IPS DF 4.7 (cell line): ENCODE results near the gene NEMP1.
"Not testable (repeated sequence)": the region's sequence is repeated elsewhere in the genome, so short reads cannot be mapped to it uniquely, and the experiment has no call there.

Experiments used
- DNase-seq: peaks from one replicate; pipeline ENCODE4 v3.0.0-alpha.2; 2013; ENCODE audit warnings: low spot score; ENCODE audit errors: extremely low read depth

NEMP1 gene

DNA sequence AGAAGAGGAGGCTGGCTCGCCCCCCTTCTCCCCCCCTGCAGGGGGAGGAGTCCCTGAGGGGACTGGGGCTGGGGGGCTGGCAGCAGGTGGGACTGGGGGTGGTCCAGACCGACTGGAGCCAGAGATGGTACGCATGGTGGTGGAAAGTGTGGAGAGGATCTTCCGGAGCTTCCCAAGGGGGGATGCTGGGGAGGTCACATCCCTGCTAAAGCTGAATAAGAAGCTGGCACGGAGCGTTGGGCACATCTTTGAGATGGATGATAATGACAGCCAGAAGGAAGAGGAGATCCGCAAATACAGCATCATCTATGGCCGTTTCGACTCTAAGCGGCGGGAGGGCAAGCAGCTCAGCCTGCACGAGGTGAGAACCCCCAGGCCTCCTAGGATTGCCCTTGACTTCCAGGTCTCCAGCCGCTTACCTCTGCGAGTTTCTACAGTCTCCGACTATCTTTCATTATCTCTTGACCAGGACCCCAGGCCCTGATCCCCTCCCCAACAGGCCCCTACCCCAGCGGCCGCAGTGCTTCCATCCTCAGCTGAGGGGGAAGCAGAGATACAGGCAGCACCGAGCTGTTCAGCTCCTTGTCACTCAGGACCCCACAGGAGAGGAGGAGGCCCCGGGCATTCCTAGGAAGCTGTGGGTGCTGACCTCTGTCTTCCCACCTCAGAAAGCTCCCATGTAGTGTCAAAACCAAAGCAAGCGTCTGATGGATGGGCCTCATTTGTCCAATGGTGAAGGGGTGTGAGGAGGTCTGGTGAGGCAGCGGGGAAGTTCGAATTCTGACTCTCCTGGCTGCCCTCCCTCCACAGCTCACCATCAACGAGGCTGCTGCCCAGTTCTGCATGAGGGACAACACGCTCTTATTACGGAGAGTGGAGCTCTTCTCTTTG, 13.3 kb upstream of the NEMP1 start:
- no peak for DNase-seq

DNA sequence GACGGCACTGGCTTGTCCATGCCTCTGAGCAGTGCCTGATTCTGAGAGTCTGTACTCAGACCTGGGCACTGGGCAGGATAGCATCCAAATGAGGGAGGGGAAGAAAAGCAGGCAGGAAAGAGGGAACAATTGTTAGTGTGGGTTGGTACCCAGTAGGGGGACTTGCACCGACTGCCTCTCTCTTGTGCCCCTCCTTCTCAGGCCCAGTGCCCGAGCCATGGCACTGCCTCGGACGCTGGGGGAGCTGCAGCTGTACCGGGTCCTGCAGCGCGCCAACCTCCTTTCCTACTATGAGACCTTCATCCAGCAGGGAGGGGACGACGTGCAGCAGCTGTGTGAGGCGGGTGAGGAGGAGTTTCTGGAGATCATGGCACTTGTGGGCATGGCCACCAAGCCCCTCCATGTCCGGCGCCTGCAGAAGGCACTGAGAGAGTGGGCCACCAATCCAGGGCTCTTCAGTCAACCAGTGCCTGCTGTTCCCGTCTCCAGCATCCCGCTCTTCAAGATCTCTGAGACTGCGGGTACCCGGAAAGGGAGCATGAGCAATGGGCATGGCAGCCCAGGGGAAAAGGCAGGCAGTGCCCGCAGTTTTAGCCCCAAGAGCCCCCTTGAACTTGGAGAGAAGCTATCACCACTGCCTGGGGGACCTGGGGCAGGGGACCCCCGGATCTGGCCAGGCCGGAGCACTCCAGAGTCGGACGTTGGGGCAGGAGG, 12.5 kb upstream of the NEMP1 start:
- DNase-seq: no peak

DNA sequence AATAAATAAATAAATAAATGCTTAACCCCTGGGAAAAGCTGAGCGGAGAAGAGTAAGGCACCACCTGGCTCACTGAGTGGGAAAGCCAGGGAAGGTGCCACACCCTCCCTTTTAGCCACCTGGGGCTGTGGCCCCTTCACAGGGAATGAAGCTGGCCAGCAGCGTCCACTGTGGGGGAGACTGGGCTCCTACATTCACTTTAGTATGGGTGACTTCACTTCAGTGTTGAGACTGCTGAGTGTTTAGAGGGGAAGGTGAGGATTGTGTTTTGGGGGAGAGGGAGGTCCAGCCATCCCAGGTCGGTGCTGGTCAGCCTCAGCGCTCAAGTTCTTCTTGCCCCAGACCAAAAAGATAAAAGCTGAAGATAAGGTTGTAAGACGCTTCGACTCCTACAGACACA, 11.9 kb upstream of the NEMP1 start:
- no peak for DNase-seq

DNA sequence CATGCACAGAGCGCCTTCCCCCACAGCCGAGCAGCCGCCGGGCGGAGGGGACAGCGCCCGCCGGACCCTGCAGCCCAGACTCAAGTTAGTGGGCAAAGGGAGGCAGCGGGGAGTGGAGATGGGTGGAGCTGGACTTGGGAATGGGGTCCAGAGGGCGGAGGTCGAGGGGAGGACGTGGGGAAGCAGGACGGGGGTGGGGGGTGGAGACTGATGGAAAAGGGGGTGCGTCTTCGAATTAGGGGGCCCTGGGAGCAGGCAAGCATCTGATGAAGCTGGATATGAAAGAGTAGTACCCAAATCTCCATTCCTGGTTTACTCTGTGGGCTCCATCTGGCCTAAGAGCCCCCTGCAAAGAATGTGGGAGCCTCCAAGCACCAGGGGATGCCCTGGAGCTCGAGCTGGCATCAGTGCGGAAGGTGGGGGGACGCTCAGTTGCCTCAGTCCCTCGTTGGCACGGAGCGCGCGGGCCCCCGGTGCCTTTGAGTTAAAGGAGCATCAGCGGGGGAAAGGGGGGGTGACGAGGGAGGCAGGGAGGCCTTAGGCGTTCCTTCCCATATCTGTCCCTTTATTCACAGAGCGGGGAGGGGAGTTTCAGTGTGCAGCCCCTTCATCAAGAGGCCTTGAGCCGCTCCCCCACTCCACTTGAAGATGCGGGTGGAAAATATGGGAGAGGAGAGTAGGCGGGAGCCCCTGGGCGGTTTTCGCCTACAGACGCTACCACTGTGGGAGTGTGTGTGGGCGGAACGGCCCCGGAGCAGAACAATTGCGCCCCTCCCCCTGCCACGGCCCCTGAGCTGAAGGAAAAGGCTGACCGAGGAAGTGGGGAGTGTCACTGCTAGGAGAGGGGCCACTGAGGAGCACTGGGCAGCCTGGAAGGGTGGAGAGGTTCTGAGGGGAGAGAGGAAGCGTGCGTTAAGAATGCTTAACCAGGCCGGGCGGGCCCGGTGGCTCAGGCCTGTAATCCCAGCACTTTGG, 11.0 kb upstream of the NEMP1 start:
- DNase-seq: no peak

DNA sequence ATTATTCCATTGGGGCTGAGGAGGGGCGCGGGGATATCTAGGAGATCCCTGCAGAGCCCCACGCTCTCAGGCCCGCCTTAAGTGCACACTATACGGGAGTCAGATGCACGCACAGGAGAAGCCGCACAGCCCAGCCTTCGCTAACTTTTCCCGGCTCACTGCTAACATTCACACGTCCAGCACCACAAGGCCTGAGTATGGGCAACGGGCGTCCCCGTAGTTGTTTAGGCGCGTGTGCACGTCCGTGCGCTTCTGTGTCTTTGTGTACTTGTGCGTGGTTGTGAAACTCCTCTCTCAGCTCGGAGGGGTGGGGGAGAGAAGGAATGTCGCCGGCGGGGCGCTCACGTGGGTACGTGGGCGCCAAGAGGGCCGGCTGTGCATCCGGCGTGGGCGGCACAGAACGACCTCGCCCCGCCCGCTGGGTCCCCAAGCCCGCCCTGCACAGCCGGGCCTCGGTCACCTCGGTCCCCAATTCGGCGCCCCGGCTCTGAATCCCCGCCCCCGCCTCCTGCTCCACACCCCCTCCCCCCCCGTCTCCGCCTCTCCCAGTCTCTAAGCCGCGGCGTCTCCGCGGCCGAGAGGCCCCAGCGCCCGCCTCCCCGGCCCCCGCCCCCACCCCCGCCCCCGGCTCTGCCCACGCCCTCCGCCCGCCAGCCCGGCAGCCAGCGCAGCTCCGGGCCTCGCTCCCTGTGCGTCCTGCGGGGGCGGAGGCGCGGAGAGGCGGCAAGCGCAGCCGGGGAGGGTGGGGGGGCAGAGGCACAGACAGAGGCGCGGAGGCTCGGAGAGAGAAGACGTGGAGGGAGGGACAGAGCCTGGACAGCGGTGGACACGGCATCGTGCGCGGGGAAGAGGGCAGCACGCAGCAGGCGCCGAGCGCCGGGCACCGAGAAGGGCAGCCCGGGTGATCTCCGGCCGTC, 10.0 kb upstream of the NEMP1 start, which contains the start of gene NAB2:
Gene NAB2 (plus strand): TSS at position 761 of the 917 bp plus-strand sequence. CDS start 158 bp downstream, outside the sequence.
- DNase-seq: no peak

DNA sequence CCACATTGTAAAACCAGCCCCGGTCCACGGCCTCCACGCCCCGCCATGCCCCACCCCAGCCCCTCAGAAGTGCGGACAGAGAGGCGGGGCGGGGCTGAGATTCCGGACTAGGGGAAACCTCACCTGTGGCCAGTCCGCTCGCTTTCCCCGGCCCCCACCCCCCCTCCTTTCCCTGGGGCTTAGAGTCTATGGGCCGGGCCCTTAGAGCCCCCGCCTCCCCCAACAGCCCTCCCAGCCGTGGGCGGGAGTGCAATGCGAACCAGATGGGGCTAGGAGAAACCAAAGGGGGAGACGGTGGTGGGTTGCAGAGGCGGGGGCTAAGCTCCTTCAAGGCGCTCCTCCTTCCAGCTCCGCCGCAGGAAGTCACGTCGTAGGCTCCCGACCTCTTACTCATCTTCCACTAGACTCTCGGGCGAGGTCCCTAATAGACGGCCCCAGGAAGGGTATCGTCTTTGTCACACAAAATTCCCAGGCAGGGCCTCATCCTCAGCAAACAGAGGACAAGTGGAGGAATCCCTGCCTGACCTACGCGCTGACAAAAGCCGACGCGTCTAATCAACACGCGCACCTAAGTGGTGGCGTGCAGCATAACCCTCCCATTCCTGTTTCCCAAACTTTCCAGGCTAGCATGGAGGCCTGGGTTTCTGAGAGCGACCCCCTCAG, 9.2 kb upstream of the NEMP1 start:
- no peak for DNase-seq

DNA sequence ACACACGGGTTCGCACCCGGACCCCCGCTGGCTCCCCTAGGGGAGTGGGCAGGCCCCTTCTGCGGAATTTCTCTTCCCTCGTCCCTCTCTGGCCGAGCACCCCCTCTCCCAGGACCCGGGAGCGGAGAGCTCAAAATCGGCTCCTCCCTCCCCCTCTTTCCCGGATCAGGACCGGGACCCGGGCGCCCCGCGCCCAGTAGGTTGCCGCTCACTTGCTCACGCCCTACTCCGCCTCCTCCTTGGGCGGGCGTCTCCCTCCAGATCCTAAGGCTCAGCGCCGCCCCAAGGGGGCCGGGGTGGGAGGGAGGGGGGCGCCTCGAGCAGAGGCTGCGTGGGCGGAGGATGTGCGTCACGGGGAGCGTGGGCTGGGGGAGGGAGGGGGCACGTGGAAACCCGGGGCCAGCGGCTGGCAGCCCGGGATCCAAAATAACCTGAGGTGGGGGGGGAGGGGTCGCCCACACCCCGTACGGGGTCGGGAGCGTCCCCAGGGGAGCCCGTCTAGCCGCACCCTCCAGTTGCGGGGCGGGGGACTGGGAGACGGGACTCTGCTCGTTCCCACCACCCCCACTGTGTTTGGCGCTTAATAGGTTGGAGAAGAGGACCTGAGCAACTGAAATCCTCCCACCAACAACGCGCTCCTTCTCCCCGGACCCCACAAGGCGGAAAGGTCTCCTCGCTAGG, 8.6 kb upstream of the NEMP1 start:
- DNase-seq: no peak

DNA sequence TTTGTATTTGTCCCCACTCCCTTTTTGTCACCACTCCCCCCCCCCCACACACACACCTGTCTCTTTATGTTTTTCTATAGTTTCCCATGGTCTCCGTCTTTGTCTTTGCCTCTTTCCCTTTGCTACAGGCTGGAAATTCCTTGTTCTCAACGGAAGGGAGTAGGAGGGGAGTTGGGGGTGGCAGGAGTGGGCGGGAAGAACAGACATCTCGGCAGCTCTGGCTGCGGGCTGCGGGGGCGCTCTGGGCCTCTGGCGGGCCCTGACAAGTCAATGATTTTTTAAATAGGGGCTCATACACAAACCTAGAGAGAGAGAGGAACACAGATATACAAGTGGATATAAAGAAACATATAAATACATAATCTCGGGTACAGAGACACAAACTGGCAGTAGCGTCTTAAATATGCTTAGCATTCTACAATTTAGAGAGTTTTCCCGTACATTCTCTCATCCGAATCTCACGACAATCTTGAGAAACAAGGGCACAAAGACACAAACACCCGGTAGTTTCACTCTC, 8.0 kb upstream of the NEMP1 start:
- no peak for DNase-seq

DNA sequence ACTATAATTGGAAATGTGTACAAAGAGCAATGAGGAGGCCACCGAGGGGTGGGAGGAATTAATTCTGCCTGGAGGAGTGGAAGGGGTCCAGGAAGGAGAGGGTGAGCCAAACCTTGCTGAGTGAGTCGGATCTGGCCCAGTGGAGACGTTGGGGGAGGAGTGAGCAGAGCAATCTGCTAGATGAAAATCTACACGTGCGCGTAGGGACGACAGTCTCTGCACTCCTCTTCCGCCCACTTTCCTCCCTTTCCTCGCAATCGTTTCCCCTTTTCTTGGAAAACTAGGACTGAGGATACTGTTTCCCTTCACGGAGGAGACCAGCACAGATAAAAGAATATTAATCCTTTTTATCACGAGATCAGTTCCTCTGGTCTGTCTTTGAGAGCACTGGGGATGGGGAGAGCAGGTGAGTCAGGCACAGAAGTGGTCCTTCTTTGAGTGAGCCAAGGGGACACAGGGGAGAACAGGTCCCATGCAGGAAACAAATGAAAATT, 7.5 kb upstream of the NEMP1 start:
- DNase-seq: no peak

DNA sequence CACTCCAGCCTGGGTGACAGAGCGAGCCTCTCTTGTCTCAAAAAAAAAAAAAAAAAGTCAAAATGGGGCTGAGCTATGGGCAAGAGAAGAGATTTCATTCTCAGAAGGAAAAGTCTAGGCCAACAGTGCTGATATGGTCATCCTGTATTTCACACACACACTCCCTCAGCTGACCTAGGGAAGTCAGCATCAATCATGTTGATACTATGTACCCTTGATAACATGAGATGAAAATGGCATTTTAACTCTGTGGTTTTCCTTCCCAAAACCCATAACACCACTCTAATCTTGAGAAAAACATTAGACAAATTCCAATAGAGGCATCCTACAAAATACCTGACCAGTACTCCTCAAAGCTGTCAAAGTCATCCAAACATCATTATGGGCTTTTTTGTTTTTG, 2.3 kb upstream of the NEMP1 start:
- no peak for DNase-seq

DNA sequence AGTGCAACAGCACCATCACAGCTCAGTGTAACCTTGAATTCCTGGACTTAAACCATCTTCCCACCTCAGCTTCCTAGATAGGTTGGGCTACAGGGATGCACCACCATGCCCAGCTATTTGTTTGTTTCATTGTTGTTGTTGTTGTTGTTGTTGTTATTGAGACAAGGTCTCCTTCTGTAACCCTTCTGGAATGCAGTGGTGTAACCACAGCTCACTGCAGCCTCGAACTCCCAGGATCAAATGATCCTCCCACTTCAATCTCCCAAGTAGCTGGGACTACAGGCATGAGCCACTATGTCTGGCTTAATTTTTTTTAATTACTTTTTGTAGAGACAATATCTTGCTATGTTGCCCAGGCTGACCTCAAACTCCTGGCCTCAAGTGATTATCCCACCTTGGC, 1.2 kb upstream of the NEMP1 start:
- DNase-seq: no peak

DNA sequence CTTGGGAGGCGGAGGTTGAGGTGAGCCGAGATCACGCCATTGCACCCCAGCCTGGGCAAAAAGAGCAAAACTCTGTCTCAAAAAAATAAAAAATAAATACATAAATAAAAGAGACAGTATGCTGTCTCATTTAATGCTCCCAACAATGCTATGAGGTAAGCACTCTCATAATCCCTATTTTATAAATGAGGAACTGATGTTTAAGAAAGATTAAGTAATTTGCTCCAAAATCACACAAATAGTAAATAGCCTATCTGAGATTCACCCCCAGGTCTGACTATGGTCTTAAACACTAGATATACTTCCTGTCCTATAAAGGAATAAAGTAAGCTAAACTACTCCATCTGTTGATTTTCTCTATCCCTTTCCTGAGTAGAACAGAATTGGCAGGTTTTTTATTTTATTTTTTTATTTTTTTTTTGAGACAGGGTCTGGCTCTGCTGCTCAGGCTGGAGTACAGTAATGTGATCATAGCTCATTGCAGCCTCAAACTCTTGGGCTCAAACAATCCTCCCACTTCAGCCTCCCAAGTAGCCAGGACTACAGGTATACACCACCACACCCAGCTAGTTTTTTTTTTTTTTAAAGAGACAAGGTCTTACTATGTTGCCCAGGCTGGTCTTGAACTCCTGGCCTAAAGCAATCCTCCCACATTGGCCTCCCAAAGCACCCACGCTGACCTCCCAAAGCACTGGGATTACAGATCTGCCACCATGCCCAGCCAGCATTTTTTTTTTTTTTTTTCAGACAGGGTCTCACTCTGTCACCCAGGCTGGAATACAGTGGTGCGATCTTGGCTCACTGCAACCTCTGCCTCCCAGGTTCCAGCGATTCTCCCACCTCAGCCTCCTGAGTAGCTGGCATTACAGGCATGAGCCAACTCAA, 4.8 kb downstream of the NEMP1 start:
- DNase-seq: not testable (repeated sequence)

DNA sequence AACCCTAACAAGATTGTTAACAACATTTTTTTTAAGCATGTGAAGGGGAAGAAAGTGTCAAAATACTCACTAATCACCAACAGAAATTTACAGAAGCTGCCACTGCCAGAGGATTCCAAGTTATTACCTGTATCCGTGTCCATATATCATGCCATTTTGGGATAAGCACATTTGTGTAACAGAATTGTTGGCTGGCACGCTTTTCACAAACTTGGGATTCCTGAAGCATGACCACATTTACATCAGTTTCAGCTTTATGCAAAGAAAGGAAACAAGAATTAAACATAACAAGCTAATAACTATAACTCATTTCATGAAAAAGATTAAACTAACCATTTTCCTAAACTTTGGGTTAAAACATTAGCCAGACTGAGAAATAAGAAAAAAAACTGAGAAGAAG, 5.9 kb downstream of the NEMP1 start:
- DNase-seq: no peak

DNA sequence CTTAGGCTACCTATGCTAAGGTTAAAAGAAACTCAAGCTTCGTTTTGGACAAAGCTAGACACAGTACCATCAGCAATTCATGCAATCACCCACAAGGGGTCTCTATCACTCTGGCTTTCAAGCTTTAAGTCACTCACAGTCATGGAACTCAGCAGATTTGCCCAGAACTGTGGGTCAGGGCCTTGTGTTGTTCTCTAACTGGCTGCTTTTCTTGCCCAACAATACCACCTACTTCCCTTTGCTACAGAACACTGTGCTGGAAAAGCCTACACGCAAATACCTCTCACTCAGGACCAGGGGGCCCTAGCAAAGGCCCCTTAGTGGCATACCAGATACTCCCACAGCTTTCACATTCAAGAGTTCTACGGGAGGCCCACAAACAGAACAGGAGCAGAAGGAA, 9.1 kb downstream of the NEMP1 start:
- no peak for DNase-seq

DNA sequence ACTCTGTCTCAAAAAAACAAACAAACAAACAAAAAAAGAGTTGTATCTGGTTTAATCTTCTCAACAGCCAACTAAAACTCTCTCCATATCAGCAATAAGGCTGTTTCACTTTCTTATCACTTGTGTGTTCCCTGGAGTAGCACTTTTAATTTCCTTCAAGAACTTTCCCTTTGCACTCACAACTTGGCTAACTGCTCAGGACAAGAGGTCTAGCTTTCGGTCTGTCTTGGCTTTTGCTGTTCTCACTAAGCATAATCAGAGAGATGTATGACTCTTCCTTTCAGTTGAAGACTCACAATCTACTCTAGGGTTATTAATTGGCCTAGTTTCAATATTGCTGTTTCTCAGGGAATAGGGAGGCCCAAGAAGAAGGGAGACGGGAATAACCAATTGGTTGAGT, 12.3 kb downstream of the NEMP1 start:
- DNase-seq: no peak

DNA sequence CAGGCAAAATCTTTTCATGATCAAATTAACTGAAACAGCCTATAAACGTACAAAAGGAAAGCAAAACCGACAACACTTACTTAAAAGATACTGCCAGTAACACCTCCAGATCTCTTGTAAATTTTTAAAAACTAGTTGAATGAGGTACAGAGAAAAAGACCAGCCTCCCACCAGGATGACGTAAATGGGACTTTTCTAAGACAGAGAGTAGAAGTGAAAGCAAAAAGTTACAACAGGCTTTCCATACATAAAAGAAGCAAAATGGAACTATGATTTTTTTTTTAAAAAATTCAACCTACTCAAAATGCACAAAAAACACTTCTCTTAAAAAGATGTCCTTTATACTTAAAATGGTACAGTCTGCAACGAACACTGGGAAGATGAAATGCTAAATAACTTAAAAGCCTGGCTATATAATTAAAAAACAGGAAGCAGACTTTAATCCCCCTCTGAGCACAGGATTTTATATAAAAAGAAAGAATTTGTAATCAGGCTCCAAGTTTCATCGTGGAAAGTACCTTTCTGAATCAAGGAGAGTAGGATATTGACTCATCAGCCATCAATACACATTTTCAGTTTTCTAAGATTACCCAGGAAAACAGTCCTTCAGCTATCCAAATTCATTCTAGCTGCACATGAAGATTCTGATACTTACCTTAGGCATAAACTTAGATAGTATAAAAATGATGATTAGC, 14.5 kb downstream of the NEMP1 start:
- DNase-seq: no peak

DNA sequence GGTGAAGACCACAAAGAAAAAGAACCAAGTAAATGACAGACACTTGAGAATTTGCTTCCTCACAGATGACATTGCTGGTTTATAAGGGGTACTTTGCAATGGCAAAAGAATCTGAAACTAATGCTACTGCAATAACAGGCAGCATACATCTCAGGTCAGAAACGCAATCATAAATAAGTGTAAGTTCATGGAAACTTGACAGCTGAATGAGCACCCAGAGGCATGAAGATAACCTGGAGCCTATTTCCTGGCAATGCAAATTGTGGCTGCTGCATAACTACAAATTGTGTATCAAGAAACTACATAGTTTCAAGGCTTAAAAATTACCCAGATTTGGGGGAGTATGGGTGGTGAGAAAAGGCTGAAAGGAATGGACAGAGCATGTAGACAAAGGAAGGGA, 20.1 kb downstream of the NEMP1 start:
- no peak for DNase-seq
